SK-N-SH (cell line): Measurements from ENCODE around the gene TRIM69. TPM values are rescaled to one million over a fixed set of nuclear protein-coding genes. Genes with fewer than 3 reads are reported as not detected.

ENCODE experiments used
- FOXJ3 ChIP-seq: sonication (generic); formaldehyde crosslinking; IDR thresholded peaks from 2 replicates; pipeline ENCODE4 v1.5.1; 2020; ENCODE audit warnings: mild to moderate bottlenecking, missing genetic modification reagents
- polyA plus RNA-seq, 3 experiments: library from polyadenylated mRNA; depleted of rRNA; stranded (reverse); fragments of >200 nt; gene quantifications; 2 replicates each; pipeline ENCODE4 v1.2.3, GENCODE V29; 2012
- small RNA-seq, 7 experiments: library from RNA; depleted of rRNA; stranded (forward); fragments of <200 nt; gene quantifications; one replicate each; pipeline ENCODE3, GENCODE V24; 2012

TRIM69 gene
- polyA plus RNA-seq, 1 of the 3 experiments (the other 2 are of a cell fraction) = 9.7 TPM

GRCh38 chr15:44813231-44813630 lies 76.9 kb downstream of the TRIM69 start (continued):
- TF ChIP-seq FOXJ3 (CRISPR knock-in tag) = no peak

Small RNAs within 50 kb of the gene (small RNA-seq; reads per million reads assigned to genes)
- gene RF00019 = 0 reads per million in 7 experiments

Other genes with a start within 250 kb of the TRIM69 start
- gene EIF3J, start 199.4 kb upstream of the TRIM69 start, polyA plus RNA-seq (2012; rRNA removed) = 23.8 and 32.0 TPM in 2 replicates
- gene SPG11, start 72.9 kb upstream of the TRIM69 start, polyA plus RNA-seq (2012; rRNA removed) = 36.3 and 48.7 TPM in 2 replicates
- gene PATL2, start 25.2 kb upstream of the TRIM69 start, polyA plus RNA-seq (2012; rRNA removed) = 0.13 and 0.31 TPM in 2 replicates
- 1,193 and 2,153 TPM in 2 replicates for gene B2M, start 25.0 kb upstream of the TRIM69 start, polyA plus RNA-seq (2012; rRNA removed)
- gene TERB2, start 220.2 kb downstream of the TRIM69 start, polyA plus RNA-seq (2012; rRNA removed) = not detected in 2 replicates